ENCODE results near the gene OSBPL10. TPM values are rescaled to one million over a fixed set of nuclear protein-coding genes. Genes with fewer than 3 reads are reported as not detected.

The OSBPL10 gene
- polyA plus RNA-seq, 1 donor from 2014 or later, result 2.0 TPM

DNA sequence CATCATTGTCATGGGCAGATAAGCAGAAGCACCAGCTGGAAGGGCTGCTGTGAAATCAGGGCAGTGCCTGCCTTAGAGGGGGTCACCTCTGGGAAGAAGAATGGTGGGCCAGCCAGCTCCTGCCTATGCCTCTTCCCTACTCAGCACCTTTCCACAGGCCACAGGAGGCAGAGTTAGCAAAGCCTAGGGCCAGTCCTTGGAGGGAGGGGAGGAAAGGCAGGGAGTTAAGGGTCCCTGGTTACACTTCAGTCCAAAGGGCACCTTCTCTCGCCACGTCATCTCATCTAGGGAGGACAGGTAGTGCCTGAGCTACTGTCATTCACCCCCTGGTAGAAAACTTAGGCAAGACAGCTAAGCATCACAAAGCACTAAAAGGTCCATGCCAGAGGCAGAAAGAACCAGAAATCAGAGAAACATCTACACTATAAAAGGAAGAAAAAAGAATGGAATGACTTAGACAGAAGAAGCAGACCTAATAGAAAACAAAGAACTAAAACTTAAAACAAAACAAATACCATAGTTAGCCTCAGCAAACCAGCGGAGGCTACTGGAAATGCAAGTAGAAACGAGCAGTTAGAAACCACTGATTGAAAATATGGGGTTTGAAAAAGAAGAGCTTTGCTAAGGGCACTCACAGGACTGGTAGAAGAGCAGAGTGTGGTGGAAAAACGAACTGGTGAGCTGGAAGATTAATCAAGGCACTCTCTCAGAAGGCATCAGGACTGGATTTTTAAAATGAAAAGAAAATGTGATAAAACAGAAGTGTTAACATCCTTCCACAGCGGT is 84.2 kb downstream of the OSBPL10 start:
- H3K36me3 ChIP-seq (ENCODE audit: insufficient read depth, low read length), result no peaks in the 10 kb centered on the region
- no peak overlapping the region for H3K4me3 ChIP-seq (ENCODE audit: low read length)
- H2AFZ ChIP-seq (ENCODE audit: low read depth, low read length), result no peak overlapping the region
- no peaks in the 10 kb centered on the region for H4K20me1 ChIP-seq (ENCODE audit: insufficient read depth)
- no peak overlapping the region for H3K27ac ChIP-seq (ENCODE audit: low read length)
- TF ChIP-seq RAD21 (conservative IDR thresholded peaks at IDR 0.05), result no peak
- TF ChIP-seq EZH2 (IDR thresholded peaks at IDR 0.05; ENCODE audit: borderline replicate concordance, insufficient read depth, low read length, poor library complexity, severe bottlenecking), result no peak
- TF ChIP-seq TAF1 (IDR thresholded peaks at IDR 0.05; ENCODE audit: low read depth), result no peak
- TF ChIP-seq, protein P1, sequence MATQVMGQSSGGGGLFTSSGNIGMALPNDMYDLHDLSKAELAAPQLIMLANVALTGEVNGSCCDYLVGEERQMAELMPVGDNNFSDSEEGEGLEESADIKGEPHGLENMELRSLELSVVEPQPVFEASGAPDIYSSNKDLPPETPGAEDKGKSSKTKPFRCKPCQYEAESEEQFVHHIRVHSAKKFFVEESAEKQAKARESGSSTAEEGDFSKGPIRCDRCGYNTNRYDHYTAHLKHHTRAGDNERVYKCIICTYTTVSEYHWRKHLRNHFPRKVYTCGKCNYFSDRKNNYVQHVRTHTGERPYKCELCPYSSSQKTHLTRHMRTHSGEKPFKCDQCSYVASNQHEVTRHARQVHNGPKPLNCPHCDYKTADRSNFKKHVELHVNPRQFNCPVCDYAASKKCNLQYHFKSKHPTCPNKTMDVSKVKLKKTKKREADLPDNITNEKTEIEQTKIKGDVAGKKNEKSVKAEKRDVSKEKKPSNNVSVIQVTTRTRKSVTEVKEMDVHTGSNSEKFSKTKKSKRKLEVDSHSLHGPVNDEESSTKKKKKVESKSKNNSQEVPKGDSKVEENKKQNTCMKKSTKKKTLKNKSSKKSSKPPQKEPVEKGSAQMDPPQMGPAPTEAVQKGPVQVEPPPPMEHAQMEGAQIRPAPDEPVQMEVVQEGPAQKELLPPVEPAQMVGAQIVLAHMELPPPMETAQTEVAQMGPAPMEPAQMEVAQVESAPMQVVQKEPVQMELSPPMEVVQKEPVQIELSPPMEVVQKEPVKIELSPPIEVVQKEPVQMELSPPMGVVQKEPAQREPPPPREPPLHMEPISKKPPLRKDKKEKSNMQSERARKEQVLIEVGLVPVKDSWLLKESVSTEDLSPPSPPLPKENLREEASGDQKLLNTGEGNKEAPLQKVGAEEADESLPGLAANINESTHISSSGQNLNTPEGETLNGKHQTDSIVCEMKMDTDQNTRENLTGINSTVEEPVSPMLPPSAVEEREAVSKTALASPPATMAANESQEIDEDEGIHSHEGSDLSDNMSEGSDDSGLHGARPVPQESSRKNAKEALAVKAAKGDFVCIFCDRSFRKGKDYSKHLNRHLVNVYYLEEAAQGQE (IDR thresholded peaks at IDR 0.05; ENCODE audit: borderline replicate concordance), result no peak
- TF ChIP-seq POLR2AphosphoS5 (IDR thresholded peaks at IDR 0.05), result no peak
- TF ChIP-seq EP300 (conservative IDR thresholded peaks at IDR 0.05; ENCODE audit: poor library complexity, severe bottlenecking), result no peak
- TF ChIP-seq, protein P2, sequence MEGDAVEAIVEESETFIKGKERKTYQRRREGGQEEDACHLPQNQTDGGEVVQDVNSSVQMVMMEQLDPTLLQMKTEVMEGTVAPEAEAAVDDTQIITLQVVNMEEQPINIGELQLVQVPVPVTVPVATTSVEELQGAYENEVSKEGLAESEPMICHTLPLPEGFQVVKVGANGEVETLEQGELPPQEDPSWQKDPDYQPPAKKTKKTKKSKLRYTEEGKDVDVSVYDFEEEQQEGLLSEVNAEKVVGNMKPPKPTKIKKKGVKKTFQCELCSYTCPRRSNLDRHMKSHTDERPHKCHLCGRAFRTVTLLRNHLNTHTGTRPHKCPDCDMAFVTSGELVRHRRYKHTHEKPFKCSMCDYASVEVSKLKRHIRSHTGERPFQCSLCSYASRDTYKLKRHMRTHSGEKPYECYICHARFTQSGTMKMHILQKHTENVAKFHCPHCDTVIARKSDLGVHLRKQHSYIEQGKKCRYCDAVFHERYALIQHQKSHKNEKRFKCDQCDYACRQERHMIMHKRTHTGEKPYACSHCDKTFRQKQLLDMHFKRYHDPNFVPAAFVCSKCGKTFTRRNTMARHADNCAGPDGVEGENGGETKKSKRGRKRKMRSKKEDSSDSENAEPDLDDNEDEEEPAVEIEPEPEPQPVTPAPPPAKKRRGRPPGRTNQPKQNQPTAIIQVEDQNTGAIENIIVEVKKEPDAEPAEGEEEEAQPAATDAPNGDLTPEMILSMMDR (IDR thresholded peaks at IDR 0.05; ENCODE audit: poor library complexity, severe bottlenecking), result no peak
- no peak for TF ChIP-seq SMC3 (conservative IDR thresholded peaks at IDR 0.05; ENCODE audit: poor library complexity)
- no peak for TF ChIP-seq MXI1 (conservative IDR thresholded peaks at IDR 0.05; ENCODE audit: poor library complexity, severe bottlenecking)
- no peaks in the 10 kb centered on the region for H3K9me2 ChIP-seq (ENCODE audit: insufficient read depth, low read length)
- no peak overlapping the region for H3K9ac ChIP-seq (ENCODE audit: low read length)
- no peaks in the 10 kb centered on the region for H3F3A ChIP-seq (ENCODE audit: insufficient read depth, low read length, poor library complexity, severe bottlenecking)
- no peaks in the 10 kb centered on the region for H3K9me3 ChIP-seq (ENCODE audit: low read length)
- no peaks in the 10 kb centered on the region for H3K27me3 ChIP-seq (ENCODE audit: insufficient read depth, low read depth, low read length)
- H3K4me2 ChIP-seq (ENCODE audit: low read length), result no peak overlapping the region
- H3K79me2 ChIP-seq (replicated peaks; ENCODE audit: insufficient read depth, low read length), result no peaks in the 10 kb centered on the region

DNA sequence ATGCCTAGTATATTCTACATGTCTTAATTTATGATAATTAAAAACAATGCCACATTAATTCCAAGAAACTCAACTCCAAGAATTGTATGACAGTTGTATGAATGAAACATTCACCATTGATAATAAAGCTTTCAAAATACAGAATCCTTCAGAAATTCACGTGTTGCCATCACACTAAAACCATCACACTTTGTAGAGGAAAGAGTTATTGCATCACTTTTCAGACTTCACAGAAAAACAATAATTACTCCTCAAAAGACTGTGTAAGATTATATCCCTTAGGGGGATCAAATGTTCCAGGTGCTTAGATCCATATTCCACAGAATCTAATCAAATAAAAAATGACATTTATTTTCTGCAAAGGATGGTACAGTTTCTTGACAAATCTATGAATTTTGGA is 85.0 kb downstream of the OSBPL10 start:
- no peaks in the 10 kb centered on the region for H3K27me3 ChIP-seq (ENCODE audit: insufficient read depth, low read depth, low read length)
- H3K4me2 ChIP-seq (ENCODE audit: low read length), result no peak overlapping the region
- H3K79me2 ChIP-seq (replicated peaks; ENCODE audit: insufficient read depth, low read length), result no peaks in the 10 kb centered on the region
- no peak overlapping the region for H2AFZ ChIP-seq (ENCODE audit: low read depth, low read length)
- TF ChIP-seq, protein P2 (IDR thresholded peaks at IDR 0.05; ENCODE audit: poor library complexity, severe bottlenecking), result no peak
- no peaks in the 10 kb centered on the region for H3F3A ChIP-seq (ENCODE audit: insufficient read depth, low read length, poor library complexity, severe bottlenecking)
- no peak overlapping the region for H3K27ac ChIP-seq (ENCODE audit: low read length)
- no peaks in the 10 kb centered on the region for H3K9me3 ChIP-seq (ENCODE audit: low read length)
- H3K4me3 ChIP-seq (ENCODE audit: low read length), result no peak overlapping the region
- H3K9ac ChIP-seq (ENCODE audit: low read length), result no peak overlapping the region
- no peaks in the 10 kb centered on the region for H3K9me2 ChIP-seq (ENCODE audit: insufficient read depth, low read length)
- no peaks in the 10 kb centered on the region for H4K20me1 ChIP-seq (ENCODE audit: insufficient read depth)
- no peaks in the 10 kb centered on the region for H3K36me3 ChIP-seq (ENCODE audit: insufficient read depth, low read length)

Measured in neural cell (in vitro differentiated cells).